Stimulated activated CD8-positive, alpha-beta memory T cell treated with anti-CD3 and anti-CD28 coated beads, Interleukin-7, amount 100 ng/mL, for 4 hours (primary cell): ENCODE data around the gene MLLT1.

Source experiments
- DNase-seq, 2 donors: peaks; one replicate each; pipeline ENCODE4 v3.0.0-alpha.2; 2020; ENCODE audit warnings: low read depth in 2 of 2

Gene MLLT1

GRCh38 chr19:6221878-6222746 is 57.7 kb downstream of the MLLT1 start:
- no peak for DNase-seq

GRCh38 chr19:6221220-6221877 is 58.4 kb downstream of the MLLT1 start:
- DNase-seq: no peak

GRCh38 chr19:6220385-6221191 is 59.2 kb downstream of the MLLT1 start:
- no peak for DNase-seq

- DNase-seq: no peak
Measured at GRCh38 chr19:6219586-6220290, 60.0 kb downstream of the MLLT1 start.

GRCh38 chr19:6219147-6219525 is 60.6 kb downstream of the MLLT1 start:
- DNase-seq: no peak

- DNase-seq: peak; percentile 56 to 70
Measured at GRCh38 chr19:6218491-6219146, 61.2 kb downstream of the MLLT1 start.

- DNase-seq: no peak
Measured at GRCh38 chr19:6217752-6218334, 61.9 kb downstream of the MLLT1 start.

GRCh38 chr19:6216996-6217751 is 62.6 kb downstream of the MLLT1 start:
- DNase-seq: no peak

GRCh38 chr19:6216236-6216995 is 63.4 kb downstream of the MLLT1 start:
- DNase-seq: no peak

GRCh38 chr19:6215701-6216235 is 64.0 kb downstream of the MLLT1 start:
- DNase-seq: no peak

- DNase-seq: no peak
Measured at GRCh38 chr19:6214881-6215541, 64.8 kb downstream of the MLLT1 start.

GRCh38 chr19:6213696-6214641 is 65.8 kb downstream of the MLLT1 start:
- no peak for DNase-seq

- no peak for DNase-seq
Measured at GRCh38 chr19:6213266-6213595, 66.5 kb downstream of the MLLT1 start.

GRCh38 chr19:6212403-6213265 is 67.1 kb downstream of the MLLT1 start:
- DNase-seq: no peak

- no peak for DNase-seq
Measured at GRCh38 chr19:6211632-6212402, 68.0 kb downstream of the MLLT1 start.
